ENCODE measurements around the gene TSPAN31.
"Not testable (repeated sequence)": the region's sequence is repeated elsewhere in the genome, so short reads cannot be mapped to it uniquely, and the experiment has no call there.

Gene TSPAN31

GRCh38 chr12:57767305-57767698 is 22.5 kb downstream of the TSPAN31 start:
- DNase-seq (ENCODE audit: low spot score): no peak

GRCh38 chr12:57767876-57768275 is 23.0 kb downstream of the TSPAN31 start:
- DNase-seq (ENCODE audit: low spot score): no peak

GRCh38 chr12:57769594-57769993 is 24.8 kb downstream of the TSPAN31 start:
- no peak for DNase-seq (ENCODE audit: low spot score)

- DNase-seq (ENCODE audit: low spot score): no peak
Measured at GRCh38 chr12:57770734-57771133, 25.9 kb downstream of the TSPAN31 start.

- DNase-seq (ENCODE audit: low spot score): peak; percentile 87
Measured at GRCh38 chr12:57771236-57771872, 26.5 kb downstream of the TSPAN31 start.

GRCh38 chr12:57771873-57772428 is 27.1 kb downstream of the TSPAN31 start, which contains the start of gene METTL1:
TSS of gene METTL1 (minus strand) at chr12:57772105. CDS start at chr12:57772083, 22 bp downstream.
- DNase-seq (ENCODE audit: low spot score): peak; percentile 92

- peak; percentile 76 for DNase-seq (ENCODE audit: low spot score)
Measured at GRCh38 chr12:57772429-57773322, 27.8 kb downstream of the TSPAN31 start, which contains the start of gene EEF1AKMT3. TSS of gene EEF1AKMT3 (plus strand) at chr12:57772614. CDS start at chr12:57772725, 111 bp downstream.

- not testable (repeated sequence) for DNase-seq (ENCODE audit: low spot score)
Measured at GRCh38 chr12:57774634-57775033, 29.8 kb downstream of the TSPAN31 start.

- DNase-seq (ENCODE audit: low spot score): no peak
Measured at GRCh38 chr12:57775044-57775443, 30.2 kb downstream of the TSPAN31 start.

- DNase-seq (ENCODE audit: low spot score): no peak
Measured at GRCh38 chr12:57775563-57776246, 30.9 kb downstream of the TSPAN31 start.

GRCh38 chr12:57776247-57776587 is 31.4 kb downstream of the TSPAN31 start:
- no peak for DNase-seq (ENCODE audit: low spot score)

GRCh38 chr12:57777367-57777766 is 32.5 kb downstream of the TSPAN31 start:
- no peak for DNase-seq (ENCODE audit: low spot score)

GRCh38 chr12:57777911-57778310 is 33.1 kb downstream of the TSPAN31 start:
- no peak for DNase-seq (ENCODE audit: low spot score)

- DNase-seq (ENCODE audit: low spot score): no peak
Measured at GRCh38 chr12:57779736-57780135, 34.9 kb downstream of the TSPAN31 start.

GRCh38 chr12:57780284-57780897 is 35.6 kb downstream of the TSPAN31 start:
- no peak for DNase-seq (ENCODE audit: low spot score)

GRCh38 chr12:57781244-57781643 is 36.4 kb downstream of the TSPAN31 start:
- no peak for DNase-seq (ENCODE audit: low spot score)

- DNase-seq (ENCODE audit: low spot score): no peak
Measured at GRCh38 chr12:57781801-57782200, 37.0 kb downstream of the TSPAN31 start.

- no peak for DNase-seq (ENCODE audit: low spot score)
Measured at GRCh38 chr12:57782243-57782607, 37.4 kb downstream of the TSPAN31 start.

- DNase-seq (ENCODE audit: low spot score): peak; percentile 91
Measured at GRCh38 chr12:57782608-57783465, 38.0 kb downstream of the TSPAN31 start, which contains the start of gene TSFM. TSS of gene TSFM (plus strand) at chr12:57782787. CDS start at chr12:57782802, 15 bp downstream.

GRCh38 chr12:57783466-57783801 is 38.6 kb downstream of the TSPAN31 start:
- no peak for DNase-seq (ENCODE audit: low spot score)

GRCh38 chr12:57783861-57784260 is 39.0 kb downstream of the TSPAN31 start:
- no peak for DNase-seq (ENCODE audit: low spot score)
